Measurements from ENCODE around the gene CNTROB.

GRCh38 chr17:7885367-7886226, 46.4 kb upstream of the CNTROB start:
- TF ChIP-seq CTCF (IDR thresholded peaks at IDR 0.05) (no peak), POLR2A (IDR thresholded peaks at IDR 0.05) (peak in 1 of 2 donors; percentile 33)

All from adrenal gland (tissue), 5 donors.